ENCODE results near the gene GABPB1. TPM values are rescaled to one million over a fixed set of nuclear protein-coding genes. Genes with fewer than 3 reads are reported as not detected.

The GABPB1 gene
- total RNA-seq, 2 donors from 2014 or later = 9.7 to 11.5 TPM

DNA sequence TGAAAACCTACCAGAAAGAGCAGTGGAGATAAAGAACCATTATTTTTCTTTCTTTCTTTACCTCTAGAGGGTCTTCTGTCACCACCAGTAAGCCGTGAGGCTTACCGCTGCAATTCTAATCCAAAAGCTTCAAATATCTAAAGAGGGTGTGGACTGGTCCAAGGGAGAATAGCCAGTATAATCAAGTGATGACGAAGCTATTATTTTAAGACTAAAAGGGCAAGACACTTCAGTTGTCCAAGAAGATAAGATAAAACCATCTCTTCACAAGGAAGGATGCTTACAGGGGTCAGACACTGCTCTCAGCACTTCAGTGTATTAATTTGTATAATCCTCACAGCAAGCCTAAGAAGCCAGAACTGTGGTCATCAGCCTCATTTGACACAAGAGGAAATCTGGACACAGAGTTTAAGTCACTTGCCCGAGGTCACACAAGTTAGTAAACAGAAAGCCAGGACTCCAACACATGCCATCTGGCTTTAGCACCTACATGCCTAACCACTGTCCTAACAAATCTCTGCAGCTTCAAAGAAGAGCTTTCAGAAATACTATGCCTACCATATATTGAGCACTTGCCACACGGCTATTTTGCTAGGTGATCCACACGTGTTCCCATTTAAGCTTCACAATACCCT, 104.1 kb downstream of the GABPB1 start:
- peak; percentile 62 to 79 for ATAC-seq
- intact Hi-C loops (cut with DNase I) = no loop called here

DNA sequence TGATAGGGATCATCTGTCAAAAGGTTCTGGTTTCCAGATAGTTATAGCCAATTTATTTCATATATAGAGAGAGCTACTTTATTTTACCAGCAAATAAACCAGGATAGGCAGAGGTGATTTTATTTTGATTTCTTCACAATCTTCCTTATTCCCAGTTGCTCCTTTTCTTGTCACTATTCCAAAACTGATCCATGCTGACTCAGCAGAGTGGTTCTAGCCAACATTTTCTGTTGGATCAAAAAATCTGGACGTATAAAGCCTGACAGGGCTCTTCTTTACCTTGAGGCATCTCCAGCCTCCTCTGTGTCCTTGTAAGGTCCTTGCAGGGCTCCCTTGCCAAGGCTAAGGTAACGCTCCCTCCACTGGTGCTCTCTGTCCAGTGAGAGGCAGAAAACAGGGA, 105.3 kb downstream of the GABPB1 start:
- no peak for ATAC-seq
- no peak for DNase-seq
- intact Hi-C loops (cut with DNase I) = no loop called here

More for the DNA sequence above, 104.1 kb downstream of the GABPB1 start:
- DNase-seq = no peak

DNA sequence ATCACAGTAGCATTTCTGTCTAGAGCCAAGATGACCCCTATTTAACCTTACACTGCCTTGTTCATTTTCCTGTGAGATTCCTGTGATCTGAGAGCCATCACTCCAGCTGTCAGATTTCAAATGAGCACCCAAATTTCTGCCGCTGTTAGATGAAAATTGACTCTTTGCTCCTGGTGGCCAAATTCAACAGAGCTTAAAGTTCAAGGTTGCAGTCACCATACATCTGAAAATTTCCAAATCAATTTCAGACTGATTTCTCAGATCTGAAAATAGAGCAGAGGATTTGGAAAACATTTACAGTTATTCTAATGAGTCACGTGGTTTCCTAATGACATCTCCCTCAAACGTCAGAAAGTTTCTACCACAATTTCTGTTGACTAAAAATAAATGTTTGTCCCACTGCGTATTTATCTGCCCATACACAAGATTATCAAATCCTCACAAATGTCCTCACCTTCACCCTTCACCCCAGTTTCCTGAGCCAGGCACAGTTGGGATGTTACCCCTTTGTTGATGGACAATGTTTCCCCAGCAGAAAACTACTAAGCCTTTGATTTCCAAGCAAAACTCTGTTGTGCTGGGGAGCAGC, 105.9 kb downstream of the GABPB1 start:
- intact Hi-C loops (cut with DNase I) = no loop called here
- no peak for ATAC-seq
- no peak for DNase-seq

DNA sequence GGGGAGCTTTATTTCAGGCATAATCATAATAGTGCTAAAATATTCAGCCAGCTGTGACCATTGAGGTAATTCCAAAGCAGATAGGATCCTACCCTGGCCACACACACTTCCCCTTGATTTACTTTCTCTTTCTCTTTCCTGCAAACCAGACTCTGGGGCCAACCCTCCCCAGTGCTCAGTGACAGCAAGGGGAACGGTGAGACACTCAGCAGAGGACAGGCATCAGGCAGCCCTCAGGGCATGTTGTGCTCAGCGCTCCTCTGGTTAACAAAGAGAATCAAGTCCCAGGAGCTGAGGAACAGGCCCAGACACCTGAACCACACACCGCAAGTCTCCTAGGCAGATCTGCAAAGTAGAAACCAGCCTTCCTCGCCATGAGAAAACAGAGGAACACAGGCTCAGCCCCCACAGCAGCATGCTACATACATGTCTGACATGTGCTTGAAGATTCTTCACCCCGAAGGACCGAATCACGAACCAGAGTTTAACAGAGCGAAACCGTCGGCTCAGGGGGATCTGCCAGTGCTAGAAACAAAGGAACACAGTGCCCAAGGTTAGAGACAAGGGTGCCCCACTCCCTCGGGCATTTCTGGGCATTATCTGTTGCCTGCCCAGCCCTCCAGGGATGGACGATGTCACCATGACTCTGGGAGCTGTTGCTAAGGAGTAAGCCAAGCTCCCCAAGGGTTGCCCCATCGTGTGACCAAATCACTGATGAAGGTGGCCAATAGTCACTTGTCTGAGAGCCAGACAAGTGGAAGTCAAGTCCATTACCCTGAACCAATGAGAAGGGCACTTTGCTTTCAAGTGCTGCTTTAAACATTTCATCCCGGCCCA, 107.0 kb downstream of the GABPB1 start:
- intact Hi-C loops (cut with DNase I) = no loop called here
- ATAC-seq (peak in 1 of 2 donors; percentile 58), DNase-seq (no peak)

DNA sequence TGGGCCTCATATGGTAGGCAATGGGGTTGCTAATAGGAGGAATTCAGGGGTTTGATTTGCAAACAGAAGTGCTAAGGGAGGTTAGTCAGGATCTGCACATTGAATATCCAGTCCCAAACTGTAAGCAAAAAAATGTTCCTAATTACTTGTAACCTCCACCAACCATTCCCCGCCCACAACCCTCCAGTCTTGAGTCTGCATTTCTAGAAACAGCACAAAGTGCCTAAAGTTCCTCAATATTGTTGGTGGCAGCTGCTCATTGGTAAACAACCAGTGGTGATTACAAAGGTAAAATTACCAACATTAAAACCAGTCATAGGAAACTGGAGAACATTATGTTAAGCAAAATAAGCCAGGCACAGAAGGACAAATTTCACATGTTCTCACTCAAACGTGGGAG, 108.4 kb downstream of the GABPB1 start:
- DNase-seq = no peak
- no peak for ATAC-seq
- intact Hi-C loops (cut with DNase I) = no loop called here

DNA sequence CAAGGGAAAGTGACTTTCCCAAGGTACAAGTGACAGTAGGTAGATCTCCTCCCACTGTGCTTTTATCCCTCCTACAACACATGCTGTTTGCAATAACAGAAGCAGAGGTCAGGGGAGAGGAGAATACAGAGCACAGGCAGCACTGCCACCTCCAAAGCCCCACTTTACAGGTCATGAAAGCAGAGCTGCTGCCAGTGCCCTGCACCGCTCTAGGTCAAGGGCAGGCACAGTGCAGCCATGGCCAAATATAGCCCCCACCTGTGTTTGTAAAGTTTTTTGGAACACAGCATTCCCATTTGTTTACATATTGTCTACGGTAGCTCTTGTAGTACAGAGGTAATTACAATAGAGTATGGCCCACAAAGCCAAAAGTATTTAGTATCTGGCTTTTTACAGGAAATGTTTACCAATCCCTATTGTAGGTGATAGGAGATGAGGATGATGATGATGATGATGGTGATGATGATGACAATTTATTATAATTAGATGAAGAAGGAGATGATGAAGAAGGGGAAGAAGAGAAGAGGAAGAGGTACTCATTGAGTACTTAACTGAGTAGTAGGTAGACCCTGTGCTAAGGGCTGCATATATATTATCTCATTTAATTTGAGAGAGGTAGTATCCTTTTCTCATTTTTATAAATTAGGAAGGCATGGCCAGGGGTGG, 109.9 kb downstream of the GABPB1 start:
- DNase-seq (no peak), ATAC-seq (no peak)
- intact Hi-C loops (cut with DNase I) = no loop called here

DNA sequence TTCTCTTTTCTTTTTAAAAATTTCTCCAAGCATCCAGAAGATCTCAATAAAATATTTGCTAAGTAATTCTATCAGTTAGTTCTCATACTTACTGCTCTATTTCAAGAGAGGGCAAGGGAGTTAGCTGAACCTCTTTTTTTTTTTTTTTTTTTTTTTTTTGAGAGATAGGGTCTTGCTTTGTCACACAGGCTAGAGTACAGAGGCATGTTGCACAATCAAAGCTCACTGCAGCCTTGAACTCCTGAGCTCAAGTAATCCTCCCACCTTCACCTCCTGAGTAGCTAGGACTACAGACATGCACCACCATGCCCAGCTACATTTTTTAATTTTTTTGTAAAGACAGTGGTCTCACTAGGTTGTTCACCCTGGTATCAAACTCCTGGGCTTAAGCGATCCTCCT, 110.8 kb downstream of the GABPB1 start:
- DNase-seq (no peak), ATAC-seq (no peak)
- intact Hi-C loops (cut with DNase I) = no loop called here

DNA sequence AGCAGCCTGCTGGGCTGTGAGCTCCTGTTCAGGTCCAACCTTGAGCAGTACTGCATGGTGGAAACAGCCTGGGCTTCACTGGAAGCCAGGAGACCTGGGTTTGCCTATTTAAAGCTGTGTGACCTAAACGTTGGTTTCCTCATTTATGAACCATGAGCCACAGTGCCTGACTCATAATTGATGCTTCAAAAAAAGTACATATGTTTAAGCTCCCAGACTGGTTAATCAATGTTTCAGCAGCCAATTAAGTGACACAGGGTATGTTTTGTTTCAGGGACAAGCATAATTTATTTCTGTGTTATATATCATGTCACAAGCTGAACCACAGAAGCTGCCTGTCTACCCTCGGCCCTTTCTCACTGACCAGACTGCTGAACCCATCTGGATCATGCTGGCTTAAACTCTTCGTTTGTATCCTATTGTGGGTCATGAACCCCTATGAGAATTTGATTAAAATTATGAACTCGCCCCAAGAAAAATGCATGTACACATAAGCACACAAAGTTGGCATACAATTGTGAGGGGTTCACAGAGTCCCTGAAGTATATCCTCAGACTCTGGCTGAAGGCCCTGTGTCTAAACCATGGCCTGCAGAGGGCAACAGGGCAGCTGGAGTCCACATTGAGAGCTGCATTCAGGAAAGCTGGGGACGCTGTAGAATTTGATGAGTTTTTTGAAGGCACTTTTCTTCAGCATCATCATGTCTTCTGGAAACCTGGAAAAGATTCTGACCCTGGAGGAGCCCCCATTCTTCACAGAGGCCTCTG, 113.1 kb downstream of the GABPB1 start:
- DNase-seq (no peak), ATAC-seq (no peak)
- intact Hi-C loops (cut with DNase I) = no loop called here

DNA sequence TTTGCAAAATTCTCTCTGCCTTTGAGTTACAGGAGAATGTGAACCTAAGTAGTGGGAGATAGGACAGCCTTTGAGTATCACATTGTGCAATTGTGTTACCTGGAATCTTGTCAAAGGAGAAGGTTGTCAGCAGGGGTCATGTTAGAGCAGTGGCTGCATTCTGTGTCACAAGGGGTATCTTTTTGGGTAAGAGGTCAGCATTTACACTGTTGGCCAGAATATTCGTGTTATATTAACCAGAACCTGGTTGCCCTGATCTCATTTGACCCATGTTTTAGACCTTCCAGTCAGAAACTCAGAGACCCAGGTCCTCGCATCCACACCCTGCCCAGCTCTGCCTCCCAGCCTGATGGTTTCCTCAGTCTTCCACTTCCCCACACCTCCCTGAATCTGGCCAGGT, 116.7 kb downstream of the GABPB1 start:
- ATAC-seq = no peak
- DNase-seq = no peak
- intact Hi-C loops (cut with DNase I) = no loop called here

DNA sequence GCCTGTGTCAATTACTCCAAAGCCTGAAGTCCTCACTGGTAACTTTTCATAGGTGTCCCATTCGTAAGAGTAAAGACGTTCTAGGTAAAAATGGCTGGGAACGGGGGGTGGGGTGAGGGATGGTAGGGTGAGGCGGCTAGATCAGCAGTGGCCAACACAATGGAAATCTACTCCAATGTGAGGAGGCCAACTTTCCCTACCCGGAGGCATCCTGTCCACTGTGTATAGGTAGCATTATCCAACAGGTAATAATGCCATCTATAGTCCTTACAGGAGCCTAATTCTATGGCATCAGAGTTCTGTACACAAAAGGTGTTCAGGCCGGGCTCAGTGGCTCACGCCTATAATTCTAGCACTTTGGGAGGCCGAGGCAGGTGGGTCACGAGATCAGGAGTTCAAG, 118.6 kb downstream of the GABPB1 start:
- intact Hi-C loops (cut with DNase I) = no loop called here
- DNase-seq (no peak), ATAC-seq (no peak)

DNA sequence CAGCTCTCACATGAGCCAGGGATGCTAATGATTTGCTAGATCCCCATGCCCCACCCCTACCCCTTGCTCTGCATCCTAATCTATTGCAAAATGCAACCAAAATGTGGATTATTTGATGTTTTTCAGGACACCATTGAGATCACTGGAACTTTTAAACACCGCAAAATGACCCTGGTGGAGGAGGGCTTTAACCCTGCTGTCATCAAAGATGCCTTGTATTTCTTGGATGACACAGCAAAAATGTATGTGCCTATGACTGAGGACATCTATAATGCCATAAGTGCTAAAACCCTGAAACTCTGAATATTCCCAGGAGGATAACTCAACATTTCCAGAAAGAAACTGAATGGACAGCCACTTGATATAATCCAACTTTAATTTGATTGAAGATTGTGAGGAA, 119.2 kb downstream of the GABPB1 start:
- no peak for DNase-seq
- ATAC-seq = no peak
- intact Hi-C loops (cut with DNase I) = no loop called here

DNA sequence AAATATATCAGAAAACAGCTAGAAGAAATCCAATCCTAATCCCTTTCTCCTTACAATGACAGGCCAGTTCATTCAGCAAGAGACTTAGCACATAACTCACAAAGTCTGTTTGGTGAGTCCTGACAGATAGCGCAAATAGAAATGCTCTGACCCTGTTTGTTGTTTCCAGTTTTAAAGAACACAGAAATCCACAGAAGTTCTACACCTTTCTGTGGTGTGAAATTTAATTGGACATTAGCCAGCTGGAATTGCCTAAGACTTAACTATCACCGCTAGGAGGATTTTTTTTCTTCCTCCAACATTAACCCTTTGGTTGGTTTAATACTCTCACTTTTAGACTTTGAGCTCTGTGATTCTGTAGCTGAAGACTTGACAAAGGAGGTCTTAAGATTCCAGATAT, 120.2 kb downstream of the GABPB1 start:
- no peak for DNase-seq
- intact Hi-C loops (cut with DNase I) = no loop called here
- no peak for ATAC-seq

DNA sequence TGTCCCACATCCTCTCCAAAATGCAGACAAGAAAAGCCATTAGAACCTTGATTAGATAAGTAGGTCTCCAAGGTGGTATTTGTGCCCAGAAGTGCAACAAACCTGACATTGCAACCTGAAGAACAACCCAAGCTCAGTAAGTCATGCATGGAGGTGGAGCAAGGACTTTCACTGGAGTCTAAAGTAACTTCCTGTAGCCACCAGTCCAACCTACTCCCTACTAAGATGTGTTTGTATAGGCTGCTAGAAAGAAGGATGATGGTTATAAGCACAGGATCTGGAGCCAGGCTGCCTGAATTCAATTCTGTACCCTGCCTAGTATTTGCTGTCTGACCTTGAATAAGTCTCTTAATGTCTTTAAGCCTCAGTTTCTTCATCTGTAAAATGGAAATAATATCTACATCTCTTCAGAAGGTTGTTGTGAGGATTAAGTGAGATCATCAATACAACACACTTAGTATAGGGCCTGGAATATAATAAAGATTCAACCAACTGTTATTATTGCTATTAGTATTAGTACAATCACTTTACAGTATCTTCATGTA, 121.7 kb downstream of the GABPB1 start:
- ATAC-seq = no peak
- intact Hi-C loops (cut with DNase I) = no loop called here
- no peak for DNase-seq

DNA sequence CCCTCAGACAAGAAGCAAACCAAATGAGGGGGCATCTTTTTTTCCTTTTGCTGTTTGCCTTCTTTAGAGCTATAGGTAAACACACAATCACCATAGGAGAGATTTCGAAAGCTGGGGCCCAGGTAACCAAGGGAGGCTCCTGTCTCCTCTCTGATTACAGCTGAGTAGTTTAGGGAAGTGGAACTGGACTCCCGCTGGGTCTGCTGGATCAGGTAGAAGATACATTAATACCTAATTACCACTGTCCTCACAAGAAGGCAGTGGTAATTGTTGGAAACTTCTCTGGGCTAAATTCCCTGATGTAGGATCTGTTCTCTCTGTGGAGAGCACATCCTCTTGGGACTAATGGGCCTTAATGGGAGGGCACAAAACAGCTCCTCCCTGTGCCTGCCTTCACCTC, 122.2 kb downstream of the GABPB1 start:
- no peak for DNase-seq
- intact Hi-C loops (cut with DNase I) = no loop called here
- no peak for ATAC-seq

DNA sequence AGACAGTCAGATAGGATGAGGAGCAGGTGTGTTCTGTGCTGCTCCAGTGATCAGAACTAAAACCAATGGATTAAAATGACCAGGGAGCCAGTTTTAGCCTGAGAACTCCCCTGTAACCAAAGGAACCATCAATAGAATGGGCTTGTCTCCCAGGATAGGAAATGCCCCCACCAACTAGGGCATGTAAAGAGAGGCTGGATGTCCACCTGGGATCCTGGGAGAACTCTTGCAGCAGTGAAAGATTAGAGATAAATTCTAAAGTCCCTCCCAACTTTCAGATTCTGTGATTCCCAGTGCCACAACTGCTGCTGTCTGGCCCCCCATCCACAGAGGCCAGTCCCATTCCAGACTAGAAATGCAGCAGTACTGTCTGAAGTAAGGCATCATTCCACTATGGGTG, 123.2 kb downstream of the GABPB1 start:
- no peak for ATAC-seq
- intact Hi-C loops (cut with DNase I) = no loop called here

DNA sequence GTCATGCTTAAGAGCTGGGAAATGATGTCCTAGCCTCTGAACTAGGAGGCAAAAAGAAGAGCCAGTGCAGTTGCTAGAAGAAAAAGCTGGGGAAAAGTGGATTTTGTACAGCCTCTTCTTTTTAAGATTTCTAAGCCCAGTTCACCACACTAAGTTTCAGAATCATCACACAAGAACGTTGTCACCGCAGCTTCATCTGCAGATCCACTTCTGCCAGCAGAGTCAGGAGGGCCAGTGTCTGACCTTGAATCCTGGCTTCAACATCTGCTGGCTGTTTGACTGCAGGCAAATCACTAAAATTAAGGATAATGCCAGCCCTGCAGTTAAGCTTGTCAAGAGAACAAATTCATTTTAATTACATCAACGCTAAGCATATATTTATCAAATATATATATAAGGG, 125.7 kb downstream of the GABPB1 start:
- ATAC-seq = no peak
- DNase-seq = no peak
- intact Hi-C loops (cut with DNase I) = no loop called here

More for the DNA sequence above, 123.2 kb downstream of the GABPB1 start:
- DNase-seq = no peak

DNA sequence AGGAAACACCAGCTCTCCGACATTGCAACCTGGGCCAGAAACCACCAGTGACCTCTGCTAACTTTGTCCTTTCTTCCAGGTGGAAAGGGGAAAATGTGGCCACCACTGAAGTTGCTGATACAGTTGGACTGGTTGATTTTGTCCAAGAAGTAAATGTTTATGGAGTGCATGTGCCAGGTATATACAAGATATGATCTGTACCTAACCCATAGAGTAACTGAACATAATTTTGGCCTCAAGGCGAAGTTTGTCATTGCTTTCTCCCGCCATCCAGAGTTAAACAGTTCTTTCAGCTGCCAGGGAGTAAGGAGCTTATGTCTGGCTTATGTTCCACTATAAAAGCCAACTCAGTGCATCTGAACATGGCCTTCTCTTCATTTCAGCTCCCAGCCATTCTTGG, 126.1 kb downstream of the GABPB1 start:
- no peak for ATAC-seq
- intact Hi-C loops (cut with DNase I) = no loop called here

DNA sequence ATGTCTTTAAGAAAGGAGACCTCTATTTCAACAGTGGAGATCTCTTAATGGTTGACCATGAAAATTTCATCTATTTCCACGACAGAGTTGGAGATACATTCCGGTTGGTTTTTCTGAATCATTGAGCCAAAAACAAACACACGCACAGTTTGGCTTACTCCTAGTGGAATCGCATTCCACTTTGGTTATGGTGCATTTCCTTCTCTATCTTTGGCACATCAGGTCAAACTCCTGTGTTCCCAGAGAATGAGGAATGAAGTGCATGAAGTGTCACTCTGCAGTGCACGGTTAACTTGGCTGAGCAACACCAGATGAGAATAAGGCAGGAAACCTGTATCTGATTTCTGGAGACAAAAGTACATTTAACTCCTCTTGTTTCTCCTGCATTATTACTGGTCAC, 127.9 kb downstream of the GABPB1 start:
- DNase-seq (no peak), ATAC-seq (no peak)
- intact Hi-C loops (cut with DNase I) = no loop called here

More for the DNA sequence above, 126.1 kb downstream of the GABPB1 start:
- DNase-seq = no peak

DNA sequence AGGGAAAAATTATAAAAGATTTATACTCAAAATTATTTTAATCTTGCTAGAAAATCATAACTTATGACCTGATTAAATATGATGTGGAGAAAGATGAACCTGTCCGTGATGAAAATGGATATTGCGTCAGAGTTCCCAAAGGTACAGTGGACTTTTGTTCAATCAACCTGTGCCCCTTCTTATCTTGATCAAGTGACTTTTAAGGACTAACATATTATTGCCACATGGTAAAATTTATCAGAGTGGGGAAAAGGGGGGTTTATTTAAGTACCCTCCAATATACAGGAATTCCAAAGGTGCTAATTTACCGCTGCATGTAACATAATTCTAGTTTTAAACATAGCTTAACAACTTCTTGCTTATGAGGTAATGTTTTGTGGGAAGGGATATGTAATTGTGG, 129.1 kb downstream of the GABPB1 start:
- ATAC-seq = no peak
- intact Hi-C loops (cut with DNase I) = no loop called here
- no peak for DNase-seq
